ENCODE measurements around the gene LETM1.

DNA sequence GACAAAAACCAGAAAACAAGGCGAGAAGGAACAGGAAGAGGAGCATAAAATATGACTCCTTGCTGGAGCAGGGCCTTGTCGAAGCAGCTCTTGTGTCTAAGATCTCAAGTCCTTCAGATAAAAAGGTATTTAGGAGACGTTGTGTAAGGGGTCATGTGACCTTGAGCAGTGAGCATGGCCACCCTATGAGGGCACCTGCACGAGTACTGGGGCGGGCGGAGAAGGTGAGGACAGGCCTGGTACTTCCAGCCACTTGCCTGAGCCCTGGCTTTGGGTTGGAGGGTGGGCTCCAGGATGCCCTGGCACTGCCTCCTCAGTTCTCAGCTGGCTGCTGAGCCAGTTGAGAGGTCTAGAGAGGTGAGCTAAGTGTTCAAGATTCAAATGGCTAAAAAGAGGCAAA, 45.2 kb upstream of the LETM1 start:
- TF ChIP-seq POLR2AphosphoS5 (IDR thresholded peaks at IDR 0.05; ENCODE audit: low read depth, low read length) (no peak), SIN3A (IDR thresholded peaks at IDR 0.05; ENCODE audit: borderline replicate concordance, insufficient read depth, low read length) (no peak), TAF1 (IDR thresholded peaks at IDR 0.05; ENCODE audit: borderline replicate concordance, insufficient read depth, low read length) (no peak)

Measured in PFSK-1 (cell line).